Measurements from ENCODE around the gene POLR1H.
"Not testable (repeated sequence)": the region's sequence is repeated elsewhere in the genome, so short reads cannot be mapped to it uniquely, and the experiment has no call there.

The POLR1H gene

GRCh38 chr6:30025186-30025585 is 35.9 kb upstream of the POLR1H start:
- TF ChIP-seq CTCF (IDR thresholded peaks at IDR 0.05; ENCODE audit: insufficient read depth, low read length, missing control alignments), result no peak
- ChIA-PET POLR2A (no interaction called here), CTCF (interaction anchor here (0.9 to 1.9 kb wide), 6 partner anchors 9 to 192 kb away, joined by 3 to 12 read pairs (median 4); no protein-coding TSS in a partner anchor)
- H3K4me3 ChIP-seq (ENCODE audit: low read depth, low read length), result no peak overlapping the region
- no peak for DNase-seq (ENCODE audit: low read depth, low spot score)

- ChIA-PET CTCF (no interaction called here), POLR2A (no interaction called here)
- DNase-seq (ENCODE audit: low read depth, low spot score), result no peak
- H3K4me3 ChIP-seq (ENCODE audit: low read depth, low read length), result no peak overlapping the region
- TF ChIP-seq CTCF (IDR thresholded peaks at IDR 0.05; ENCODE audit: insufficient read depth, low read length, missing control alignments), result no peak
Measured at GRCh38 chr6:30029588-30029987, 31.5 kb upstream of the POLR1H start.

DNA sequence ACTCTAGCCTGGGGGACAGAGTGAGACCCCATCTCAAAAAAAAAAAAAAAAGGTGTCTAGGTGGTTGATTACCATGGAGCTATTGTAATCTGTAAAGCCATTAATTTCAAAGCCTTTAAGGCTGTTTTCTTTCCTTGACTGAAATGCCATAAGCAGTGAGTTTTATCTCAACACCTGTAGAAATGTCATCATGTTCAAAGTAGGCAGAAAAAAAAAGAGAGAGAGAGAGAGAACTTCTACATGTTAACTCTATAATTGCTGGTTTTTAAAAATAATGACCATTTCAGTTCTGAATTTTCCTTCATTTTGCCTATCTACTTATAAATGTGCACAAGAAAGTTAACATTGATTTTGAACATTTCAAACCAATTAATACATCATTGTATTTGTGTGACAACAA is 29.7 kb upstream of the POLR1H start:
- ChIA-PET CTCF (interaction anchor here (1.2 kb wide), 1 partner anchor 325 kb away, joined by 3 read pairs; no protein-coding TSS in a partner anchor), POLR2A (no interaction called here)
- no peak for DNase-seq (ENCODE audit: low read depth, low spot score)
- TF ChIP-seq CTCF (IDR thresholded peaks at IDR 0.05; ENCODE audit: insufficient read depth, low read length, missing control alignments), result no peak
- no peak overlapping the region for H3K4me3 ChIP-seq (ENCODE audit: low read depth, low read length)

- POLR2A ChIA-PET, result not testable (repeated sequence)
Measured at GRCh38 chr6:30033440-30033839, 27.6 kb upstream of the POLR1H start.

DNA sequence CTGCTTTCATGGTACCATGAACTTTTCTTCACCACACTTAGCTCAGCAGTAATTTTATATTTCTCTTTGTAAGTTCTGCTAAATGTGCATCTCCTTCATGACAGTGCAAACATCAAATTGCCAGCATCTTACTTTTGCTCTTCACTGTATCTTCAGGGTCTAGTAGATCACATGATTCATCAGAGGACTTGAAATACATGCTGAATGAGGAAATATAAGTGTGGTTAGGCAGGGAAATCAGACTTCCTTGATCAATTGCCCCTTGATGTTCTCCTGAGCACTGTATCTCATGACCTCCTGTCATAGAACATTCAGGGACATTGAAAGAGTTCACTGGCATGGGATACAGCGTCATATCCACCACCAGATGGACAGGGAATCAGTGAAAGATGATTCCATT is 25.3 kb upstream of the POLR1H start:
- no peak for DNase-seq (ENCODE audit: low read depth, low spot score)
- POLR2A ChIA-PET, result no interaction called here
- CTCF ChIA-PET, result no interaction called here
- no peak overlapping the region for H3K4me3 ChIP-seq (ENCODE audit: low read depth, low read length)
- TF ChIP-seq CTCF (IDR thresholded peaks at IDR 0.05; ENCODE audit: insufficient read depth, low read length, missing control alignments), result no peak

More at GRCh38 chr6:30033440-30033839, 27.6 kb upstream of the POLR1H start:
- not testable (repeated sequence) for H3K4me3 ChIP-seq (ENCODE audit: low read depth, low read length); DNase-seq (ENCODE audit: low read depth, low spot score)
- CTCF ChIA-PET, result interaction anchor here (1.9 kb wide), 1 partner anchor 8 kb away, joined by 4 read pairs; no protein-coding TSS in a partner anchor

DNA sequence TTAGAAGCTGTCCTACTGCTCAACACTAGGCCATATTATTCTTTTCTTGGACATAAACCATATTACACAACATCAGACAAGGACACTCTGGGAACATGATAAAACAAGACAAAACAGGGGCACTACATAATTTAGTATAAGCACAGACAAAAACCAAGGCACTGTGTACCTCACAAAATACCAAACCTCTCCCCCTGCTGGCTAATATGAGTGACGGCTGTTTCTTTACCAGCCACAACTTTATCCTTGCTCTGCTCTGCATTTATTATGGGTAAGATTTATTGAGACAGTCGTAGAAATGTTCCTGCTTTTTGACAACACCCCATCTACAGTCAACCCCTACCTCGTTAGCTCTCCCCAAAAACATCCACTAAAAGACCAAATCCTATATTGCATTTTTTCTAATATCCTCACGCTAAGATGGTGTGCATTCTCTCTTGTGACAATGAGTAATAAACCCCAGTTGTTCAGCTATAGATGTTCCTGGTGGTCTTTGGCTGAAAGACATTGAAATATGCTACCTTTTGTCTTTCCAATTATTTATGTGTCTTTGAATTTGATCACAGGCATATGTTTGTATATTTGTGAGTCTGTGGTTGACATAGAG is 23.8 kb upstream of the POLR1H start:
- TF ChIP-seq CTCF (IDR thresholded peaks at IDR 0.05; ENCODE audit: insufficient read depth, low read length, missing control alignments), result peak; percentile 44
- no peak for DNase-seq (ENCODE audit: low read depth, low spot score)
- no peak overlapping the region for H3K4me3 ChIP-seq (ENCODE audit: low read depth, low read length)
- POLR2A ChIA-PET, result no interaction called here
- CTCF ChIA-PET, result interaction anchor here (0.6 to 1.7 kb wide), 15 partner anchors 8 to 383 kb away, joined by 3 to 6 read pairs (median 4); no protein-coding TSS in a partner anchor

- H3K4me3 ChIP-seq (ENCODE audit: low read depth, low read length), result no peak overlapping the region
- ChIA-PET CTCF (no interaction called here), POLR2A (no interaction called here)
- no peak for DNase-seq (ENCODE audit: low read depth, low spot score)
- TF ChIP-seq CTCF (IDR thresholded peaks at IDR 0.05; ENCODE audit: insufficient read depth, low read length, missing control alignments), result no peak
Measured at GRCh38 chr6:30041221-30041620, 19.8 kb upstream of the POLR1H start.

Measured in AG04449 (cell line).